Activated naive CD8-positive, alpha-beta T cell treated with anti-CD3 and anti-CD28 coated beads for 36 hours (primary cell): ENCODE results near the gene ABCA4. TPM values are rescaled to one million over a fixed set of nuclear protein-coding genes. Genes with fewer than 3 reads are reported as not detected.

ENCODE experiments used
- DNase-seq: peaks from one replicate; pipeline ENCODE4 v3.0.0; 2021
- H3K27ac Mint-ChIP-seq: one replicate; pipeline ENCODE4 v1.8.0; 2022; ENCODE audit warnings: mild to moderate bottlenecking, moderate library complexity, mixed read lengths
- H3K27me3 Mint-ChIP-seq: one replicate; pipeline ENCODE4 v1.8.0; 2022; ENCODE audit warnings: mild to moderate bottlenecking, mixed read lengths
- H3K36me3 Mint-ChIP-seq: one replicate; pipeline ENCODE4 v1.8.0; 2021; ENCODE audit warnings: mild to moderate bottlenecking, mixed read lengths
- H3K4me1 Mint-ChIP-seq: one replicate; pipeline ENCODE4 v1.8.0; 2021; ENCODE audit warnings: mixed read lengths
- H3K4me3 Mint-ChIP-seq: one replicate; pipeline ENCODE4 v1.8.0; 2022; ENCODE audit warnings: mild to moderate bottlenecking, moderate library complexity, mixed read lengths
- H3K9me3 Mint-ChIP-seq: one replicate; pipeline ENCODE4 v1.8.0; 2022; ENCODE audit warnings: mixed read lengths
- total RNA-seq, 2 experiments: library from RNA; stranded (reverse); gene quantifications; one replicate each; pipeline ENCODE4 v1.2.3, GENCODE V29; 2021

ABCA4 gene
- total RNA-seq, 2 experiments from 2014 or later: not detected

DNA sequence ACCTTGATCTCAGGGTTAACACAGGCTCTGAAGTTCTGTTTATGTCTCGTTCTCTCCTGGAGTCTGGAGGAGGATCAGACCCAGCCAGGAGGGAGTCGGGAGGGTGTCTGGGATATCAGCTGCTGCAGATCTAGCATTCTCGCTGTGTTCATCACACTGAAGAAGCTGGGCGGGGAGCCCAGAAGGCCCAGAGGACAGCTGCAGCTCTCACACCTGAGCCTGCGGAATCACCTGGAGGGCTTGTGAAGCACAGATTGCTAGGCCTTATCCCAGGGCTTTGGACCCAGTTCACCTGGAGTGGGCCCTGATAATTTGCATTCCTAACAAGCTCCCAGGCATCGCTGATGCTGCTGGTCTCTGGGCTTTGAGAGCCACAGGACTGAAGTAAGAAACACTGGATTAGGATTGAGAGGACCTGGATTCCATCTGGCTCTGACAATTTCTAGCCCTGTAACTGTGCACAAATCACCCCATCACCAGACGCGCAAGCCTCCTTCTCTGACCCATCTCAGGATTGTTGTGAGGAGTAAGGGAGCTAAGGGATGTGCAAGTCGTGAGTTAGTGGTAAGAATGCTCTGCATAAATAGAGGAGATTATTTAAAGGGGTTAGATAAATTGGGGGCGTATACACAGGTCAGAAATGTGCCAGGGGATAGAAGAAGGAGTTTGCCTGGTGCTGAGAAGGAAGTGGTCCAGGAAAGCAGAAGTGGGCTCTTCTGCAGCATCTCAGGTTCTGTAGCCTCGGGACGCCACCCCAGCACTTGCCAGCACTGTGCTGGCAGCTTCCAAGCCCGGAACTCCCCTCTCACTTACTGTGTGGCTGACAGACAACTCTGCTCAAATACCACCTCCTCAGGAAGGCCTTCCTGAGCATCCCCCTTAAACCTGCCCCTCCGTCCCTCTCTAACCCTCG lies 19.1 kb downstream of the ABCA4 start:
- no peaks in the 10 kb centered on the region for H3K36me3 Mint-ChIP-seq
- peaks cover 4% of the 10 kb centered on the region for H3K4me1 Mint-ChIP-seq
- DNase-seq: no peak
- H3K27ac Mint-ChIP-seq: no peak overlapping the region
- H3K4me3 Mint-ChIP-seq: no peak overlapping the region
- no peaks in the 10 kb centered on the region for H3K9me3 Mint-ChIP-seq
- H3K27me3 Mint-ChIP-seq: peaks cover 23% of the 10 kb centered on the region

- Mint-ChIP-seq H3K36me3 (no peaks in the 10 kb centered on the region), H3K9me3 (no peaks in the 10 kb centered on the region), H3K27me3 (peaks cover 17% of the 10 kb centered on the region), H3K27ac (no peak overlapping the region), H3K4me1 (peaks cover 2% of the 10 kb centered on the region), H3K4me3 (no peak overlapping the region)
- no peak for DNase-seq
Observed at GRCh38 chr1:94100785-94101612, 19.9 kb downstream of the ABCA4 start.

GRCh38 chr1:94100129-94100784 lies 20.7 kb downstream of the ABCA4 start:
- no peak overlapping the region for H3K27ac Mint-ChIP-seq
- H3K4me3 Mint-ChIP-seq: no peak overlapping the region
- H3K27me3 Mint-ChIP-seq: peaks cover 17% of the 10 kb centered on the region
- no peaks in the 10 kb centered on the region for H3K36me3 Mint-ChIP-seq
- no peak for DNase-seq
- no peaks in the 10 kb centered on the region for H3K9me3 Mint-ChIP-seq
- no peaks in the 10 kb centered on the region for H3K4me1 Mint-ChIP-seq

DNA sequence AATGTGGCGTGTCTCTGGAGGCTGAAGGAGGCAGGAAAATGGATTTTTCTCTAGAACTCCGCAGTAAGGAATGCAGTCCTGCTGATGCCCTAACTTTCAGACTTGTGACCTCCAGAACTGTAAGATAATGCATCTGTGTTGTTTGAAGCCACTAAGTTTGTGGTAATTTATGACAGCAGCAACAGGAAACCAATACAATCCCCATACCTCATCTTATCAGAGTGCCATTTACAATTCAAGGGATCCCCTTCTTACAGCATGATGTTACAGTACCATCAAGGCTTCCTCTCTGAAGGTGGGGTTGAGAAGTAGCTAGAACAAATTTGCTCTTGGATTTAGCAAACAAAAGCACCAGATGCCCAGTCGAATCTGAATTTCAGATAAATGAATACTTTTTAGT lies 21.6 kb downstream of the ABCA4 start:
- Mint-ChIP-seq H3K27me3 (peaks cover 11% of the 10 kb centered on the region), H3K4me3 (no peak overlapping the region)

GRCh38 chr1:94098585-94099111 lies 22.3 kb downstream of the ABCA4 start:
- Mint-ChIP-seq H3K36me3 (no peaks in the 10 kb centered on the region), H3K9me3 (no peaks in the 10 kb centered on the region), H3K4me3 (no peak overlapping the region), H3K4me1 (peaks cover 6% of the 10 kb centered on the region), H3K27ac (no peak overlapping the region), H3K27me3 (peaks cover 9% of the 10 kb centered on the region)
- no peak for DNase-seq

More for the DNA sequence above, 21.6 kb downstream of the ABCA4 start:
- Mint-ChIP-seq H3K4me1 (peaks cover 3% of the 10 kb centered on the region), H3K9me3 (no peaks in the 10 kb centered on the region), H3K36me3 (no peaks in the 10 kb centered on the region), H3K27ac (no peak overlapping the region)
- no peak for DNase-seq

- H3K27ac Mint-ChIP-seq: no peak overlapping the region
- no peaks in the 10 kb centered on the region for H3K9me3 Mint-ChIP-seq
- H3K4me1 Mint-ChIP-seq: peaks cover 17% of the 10 kb centered on the region
- no peaks in the 10 kb centered on the region for H3K36me3 Mint-ChIP-seq
- no peak overlapping the region for H3K4me3 Mint-ChIP-seq
- no peaks in the 10 kb centered on the region for H3K27me3 Mint-ChIP-seq
- DNase-seq: no peak
Observed at GRCh38 chr1:94096797-94097549, 24.0 kb downstream of the ABCA4 start.

DNA sequence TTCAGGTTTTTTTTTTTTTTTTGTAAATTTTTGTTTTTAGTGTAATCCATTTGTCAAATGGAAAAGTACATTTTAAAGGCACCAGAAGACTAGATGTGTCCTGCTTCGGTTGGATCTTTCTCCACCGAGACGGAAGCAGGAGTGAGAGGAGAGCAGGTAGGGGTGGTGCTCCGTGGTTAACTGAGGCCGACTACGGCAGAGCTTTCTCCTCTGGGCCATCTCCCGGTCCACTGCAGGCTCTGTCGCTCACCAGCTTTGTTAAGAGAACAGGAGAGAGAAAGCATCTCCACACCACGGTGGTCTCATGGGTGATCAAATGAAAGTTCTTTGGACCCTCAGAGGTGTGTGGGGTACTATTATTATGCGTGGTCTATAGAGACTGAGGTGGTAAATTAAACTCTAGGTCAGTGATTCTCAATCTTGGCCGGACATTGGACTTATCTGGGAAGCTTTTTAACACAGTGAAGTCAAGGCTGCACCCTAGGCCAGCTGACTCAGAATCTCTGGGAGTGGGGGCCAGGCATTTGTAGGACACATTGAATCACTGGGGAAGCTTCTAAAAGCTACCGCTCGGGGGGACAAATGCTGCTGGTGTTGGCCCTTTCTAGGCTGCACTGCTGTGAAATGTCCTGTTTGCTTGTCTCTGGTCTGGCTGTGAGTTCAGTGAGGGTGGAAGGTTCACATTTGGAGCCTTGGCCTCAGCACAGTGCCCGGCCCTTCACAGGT lies 25.0 kb downstream of the ABCA4 start:
- no peak overlapping the region for H3K4me3 Mint-ChIP-seq
- no peaks in the 10 kb centered on the region for H3K9me3 Mint-ChIP-seq
- no peak for DNase-seq
- H3K36me3 Mint-ChIP-seq: no peaks in the 10 kb centered on the region
- no peaks in the 10 kb centered on the region for H3K27me3 Mint-ChIP-seq
- H3K4me1 Mint-ChIP-seq: peaks cover 23% of the 10 kb centered on the region
- H3K27ac Mint-ChIP-seq: no peak overlapping the region

- H3K27ac Mint-ChIP-seq: no peak overlapping the region
- no peaks in the 10 kb centered on the region for H3K36me3 Mint-ChIP-seq
- peaks cover 23% of the 10 kb centered on the region for H3K4me1 Mint-ChIP-seq
Observed at GRCh38 chr1:94095112-94095637, 25.8 kb downstream of the ABCA4 start.

GRCh38 chr1:94094469-94095111 lies 26.4 kb downstream of the ABCA4 start:
- no peak overlapping the region for H3K4me3 Mint-ChIP-seq
- no peaks in the 10 kb centered on the region for H3K27me3 Mint-ChIP-seq
- H3K9me3 Mint-ChIP-seq: no peaks in the 10 kb centered on the region
- H3K4me1 Mint-ChIP-seq: peaks cover 23% of the 10 kb centered on the region
- no peak overlapping the region for H3K27ac Mint-ChIP-seq
- no peaks in the 10 kb centered on the region for H3K36me3 Mint-ChIP-seq
- DNase-seq: no peak

More at GRCh38 chr1:94095112-94095637, 25.8 kb downstream of the ABCA4 start:
- Mint-ChIP-seq H3K4me3 (no peak overlapping the region), H3K27me3 (no peaks in the 10 kb centered on the region), H3K9me3 (no peaks in the 10 kb centered on the region)
- no peak for DNase-seq

- Mint-ChIP-seq H3K27ac (no peak overlapping the region), H3K4me3 (no peak overlapping the region), H3K4me1 (peaks cover 23% of the 10 kb centered on the region), H3K9me3 (no peaks in the 10 kb centered on the region), H3K36me3 (no peaks in the 10 kb centered on the region), H3K27me3 (no peaks in the 10 kb centered on the region)
- no peak for DNase-seq
Observed at GRCh38 chr1:94093996-94094395, 27.0 kb downstream of the ABCA4 start.

DNA sequence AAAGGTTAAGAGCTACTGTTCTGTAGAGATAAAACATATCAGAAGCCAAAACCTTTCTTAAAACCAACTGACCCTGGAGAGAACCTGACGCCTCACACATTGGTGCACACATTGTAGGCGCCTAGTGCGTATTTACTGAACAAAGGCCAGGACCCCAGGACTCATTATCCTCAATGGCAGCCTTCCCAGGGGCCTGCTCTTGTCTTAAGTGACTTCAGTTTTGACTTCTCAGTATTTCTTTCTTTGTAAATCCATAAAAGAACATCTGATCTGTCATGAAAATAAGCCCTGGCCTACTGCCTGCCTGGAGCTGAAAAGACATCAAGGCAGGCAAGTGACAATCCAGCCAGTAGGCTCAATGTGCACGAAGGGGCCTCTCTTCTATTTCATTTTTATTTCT lies 27.6 kb downstream of the ABCA4 start:
- DNase-seq: no peak
- H3K27ac Mint-ChIP-seq: no peak overlapping the region
- no peaks in the 10 kb centered on the region for H3K27me3 Mint-ChIP-seq
- H3K9me3 Mint-ChIP-seq: no peaks in the 10 kb centered on the region
- H3K4me1 Mint-ChIP-seq: peaks cover 23% of the 10 kb centered on the region
- H3K36me3 Mint-ChIP-seq: no peaks in the 10 kb centered on the region
- no peak overlapping the region for H3K4me3 Mint-ChIP-seq

DNA sequence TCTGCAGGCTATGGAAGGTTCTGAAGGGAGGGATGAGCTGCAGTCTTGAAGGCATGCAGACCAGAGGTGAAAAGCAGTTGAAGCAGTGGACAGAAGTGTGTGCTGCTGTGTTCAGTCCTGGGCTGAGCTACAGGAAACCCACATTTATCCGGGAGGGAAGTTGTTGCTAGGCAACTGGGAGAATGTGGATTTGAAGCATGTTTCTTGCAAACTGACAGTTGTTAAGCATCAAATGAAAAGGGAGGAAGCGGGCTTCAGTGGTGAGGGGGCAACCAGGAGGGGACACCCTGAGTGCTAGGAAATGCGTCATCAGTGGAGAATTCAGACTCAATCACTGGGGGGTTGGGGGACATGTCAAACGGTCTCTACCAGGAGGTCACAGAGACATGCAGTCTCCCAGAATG lies 28.7 kb downstream of the ABCA4 start:
- Mint-ChIP-seq H3K27me3 (no peaks in the 10 kb centered on the region), H3K36me3 (no peaks in the 10 kb centered on the region), H3K4me3 (no peak overlapping the region), H3K9me3 (no peaks in the 10 kb centered on the region), H3K4me1 (peaks cover 23% of the 10 kb centered on the region), H3K27ac (peak overlapping the region; percentile 4)
- DNase-seq: no peak

DNA sequence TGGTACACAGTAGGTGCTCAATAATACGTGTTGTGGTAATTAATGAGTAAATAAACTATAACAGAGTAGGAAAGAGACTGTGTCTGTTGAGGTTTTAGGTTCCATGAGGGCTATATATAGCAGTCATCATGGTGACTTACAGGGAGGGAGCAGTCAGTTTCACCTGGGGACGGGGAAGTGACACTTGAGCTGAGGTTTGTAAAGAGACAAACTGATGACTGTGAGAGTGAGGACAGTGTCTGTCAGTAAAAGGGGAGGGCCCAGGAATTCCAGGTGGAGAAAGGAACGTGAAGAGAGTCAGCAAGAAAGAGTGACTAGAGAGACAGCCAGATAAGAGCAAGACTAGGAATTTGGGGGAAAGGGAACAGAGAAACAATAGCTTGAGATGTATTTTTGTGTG lies 30.2 kb downstream of the ABCA4 start:
- Mint-ChIP-seq H3K4me1 (peaks cover 23% of the 10 kb centered on the region), H3K9me3 (no peaks in the 10 kb centered on the region), H3K36me3 (no peaks in the 10 kb centered on the region), H3K4me3 (no peak overlapping the region), H3K27me3 (no peaks in the 10 kb centered on the region), H3K27ac (no peak overlapping the region)
- no peak for DNase-seq
